MM.1S (cell line): ENCODE results near the gene DEDD2.

Source experiments
- DNase-seq: peaks from one replicate; pipeline ENCODE4 v3.0.0-alpha.2; 2015
- H2AFZ ChIP-seq: fragments of 300-600 bp; sonication (generic); 2 replicates; pipeline ENCODE4 v1.6.0; 2016; ENCODE audit warnings: antibody characterized with exemption, low read length
- H3F3A ChIP-seq: fragments of 300-600 bp; sonication (generic); 2 replicates; pipeline ENCODE4 v1.6.1; 2016; ENCODE audit warnings: mild to moderate bottlenecking, antibody characterized with exemption, low read length, moderate library complexity, mixed read lengths; ENCODE audit not compliant: insufficient read depth
- H3K27ac ChIP-seq: fragments of 300-600 bp; sonication (generic); 2 replicates; pipeline ENCODE4 v1.5.1; 2016; ENCODE audit warnings: mild to moderate bottlenecking, low read length
- H3K27me3 ChIP-seq: fragments of 300-600 bp; sonication (generic); replicated peaks from 2 replicates; pipeline ENCODE4 v1.6.0; 2016; ENCODE audit warnings: low read length; ENCODE audit not compliant: insufficient read depth
- H3K36me3 ChIP-seq: fragments of 300-600 bp; sonication (generic); replicated peaks from 2 replicates; pipeline ENCODE4 v1.6.1; 2016; ENCODE audit warnings: mild to moderate bottlenecking, low read length, mixed read lengths; ENCODE audit not compliant: insufficient read depth
- H3K4me1 ChIP-seq: fragments of 300-600 bp; sonication (generic); 2 replicates; pipeline ENCODE4 v1.6.1; 2016; ENCODE audit warnings: low read length, mixed read lengths
- H3K4me2 ChIP-seq: fragments of 300-600 bp; sonication (generic); 2 replicates; pipeline ENCODE4 v1.6.0; 2016; ENCODE audit warnings: low read depth, low read length
- H3K4me3 ChIP-seq: fragments of 300-600 bp; sonication (generic); 2 replicates; pipeline ENCODE4 v1.5.1; 2016; ENCODE audit warnings: low read length, mixed read lengths
- H3K79me2 ChIP-seq: fragments of 300-600 bp; sonication (generic); 2 replicates; pipeline ENCODE4 v1.6.1; 2016; ENCODE audit warnings: mixed run types, low read length, mixed read lengths
- H3K9ac ChIP-seq: fragments of 300-600 bp; sonication (generic); 2 replicates; pipeline ENCODE4 v1.6.1; 2016; ENCODE audit warnings: low read length, mixed read lengths
- H3K9me2 ChIP-seq: fragments of 300-600 bp; sonication (generic); replicated peaks from 2 replicates; pipeline ENCODE4 v1.6.1; 2016; ENCODE audit warnings: mild to moderate bottlenecking, low read length, mixed read lengths; ENCODE audit not compliant: insufficient read depth
- H3K9me3 ChIP-seq: fragments of 300-600 bp; sonication (generic); replicated peaks from 2 replicates; pipeline ENCODE4 v1.6.1; 2016; ENCODE audit warnings: mild to moderate bottlenecking, low read length, mixed read lengths; ENCODE audit not compliant: insufficient read depth
- H4K20me1 ChIP-seq: fragments of 300-600 bp; sonication (generic); 2 replicates; pipeline ENCODE4 v1.6.1; 2016; ENCODE audit warnings: mild to moderate bottlenecking, low read length, moderate library complexity, mixed read lengths; ENCODE audit not compliant: insufficient read depth
- EZH2 ChIP-seq: fragments of 300-600 bp; sonication (generic); optimal IDR thresholded peaks from 2 replicates; pipeline ENCODE3; 2017; ENCODE audit warnings: low read depth, mild to moderate bottlenecking, antibody characterized with exemption, low read length, mixed read lengths
- EZH2phosphoT487 ChIP-seq: fragments of 300-600 bp; sonication (generic); IDR thresholded peaks from 2 replicates; pipeline ENCODE4 v1.6.1; 2018; ENCODE audit warnings: antibody characterized with exemption, low read length
- TF ChIP-seq, protein P1 (sequence below): fragments of 300-600 bp; sonication (generic); IDR thresholded peaks from 2 replicates; pipeline ENCODE4 v1.5.1; 2016; ENCODE audit warnings: antibody characterized with exemption, low read length, mixed read lengths

The DEDD2 gene

DNA sequence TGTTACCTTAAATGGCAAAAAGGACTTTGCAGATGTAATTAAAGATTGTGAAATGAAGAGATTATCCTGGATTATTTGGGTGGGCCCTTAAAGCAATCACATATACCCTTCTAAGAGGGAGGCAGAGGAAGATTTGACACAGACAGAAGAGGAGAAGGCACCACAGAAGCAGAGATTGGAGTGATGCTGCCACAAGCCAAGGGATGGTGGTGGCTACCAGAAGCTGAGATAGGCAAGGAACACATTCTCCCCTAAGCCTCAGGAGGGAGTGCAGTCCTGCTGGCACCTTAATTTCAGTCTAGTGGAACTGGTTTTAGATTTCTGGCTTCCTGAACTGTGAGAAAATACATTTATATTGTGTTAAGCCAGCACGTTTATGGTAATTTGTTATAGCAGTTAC, 24.2 kb downstream of the DEDD2 start:
- Histone ChIP-seq H3F3A (no peaks in the 10 kb centered on the region), H3K9ac (no peak overlapping the region), H3K27ac (no peak overlapping the region), H3K9me2 (no peaks in the 10 kb centered on the region), H3K27me3 (no peaks in the 10 kb centered on the region), H3K4me2 (no peak overlapping the region), H2AFZ (no peak overlapping the region), H3K79me2 (no peaks in the 10 kb centered on the region), H3K36me3 (no peaks in the 10 kb centered on the region; the same call in 1 of the 2 replicates), H3K9me3 (no peaks in the 10 kb centered on the region), H3K4me1 (no peaks in the 10 kb centered on the region), H4K20me1 (no peaks in the 10 kb centered on the region), H3K4me3 (no peak overlapping the region)
- TF ChIP-seq EZH2 (no peak), EZH2phosphoT487 (no peak)
- TF ChIP-seq, protein P1, sequence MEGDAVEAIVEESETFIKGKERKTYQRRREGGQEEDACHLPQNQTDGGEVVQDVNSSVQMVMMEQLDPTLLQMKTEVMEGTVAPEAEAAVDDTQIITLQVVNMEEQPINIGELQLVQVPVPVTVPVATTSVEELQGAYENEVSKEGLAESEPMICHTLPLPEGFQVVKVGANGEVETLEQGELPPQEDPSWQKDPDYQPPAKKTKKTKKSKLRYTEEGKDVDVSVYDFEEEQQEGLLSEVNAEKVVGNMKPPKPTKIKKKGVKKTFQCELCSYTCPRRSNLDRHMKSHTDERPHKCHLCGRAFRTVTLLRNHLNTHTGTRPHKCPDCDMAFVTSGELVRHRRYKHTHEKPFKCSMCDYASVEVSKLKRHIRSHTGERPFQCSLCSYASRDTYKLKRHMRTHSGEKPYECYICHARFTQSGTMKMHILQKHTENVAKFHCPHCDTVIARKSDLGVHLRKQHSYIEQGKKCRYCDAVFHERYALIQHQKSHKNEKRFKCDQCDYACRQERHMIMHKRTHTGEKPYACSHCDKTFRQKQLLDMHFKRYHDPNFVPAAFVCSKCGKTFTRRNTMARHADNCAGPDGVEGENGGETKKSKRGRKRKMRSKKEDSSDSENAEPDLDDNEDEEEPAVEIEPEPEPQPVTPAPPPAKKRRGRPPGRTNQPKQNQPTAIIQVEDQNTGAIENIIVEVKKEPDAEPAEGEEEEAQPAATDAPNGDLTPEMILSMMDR, result no peak
- DNase-seq, result no peak

DNA sequence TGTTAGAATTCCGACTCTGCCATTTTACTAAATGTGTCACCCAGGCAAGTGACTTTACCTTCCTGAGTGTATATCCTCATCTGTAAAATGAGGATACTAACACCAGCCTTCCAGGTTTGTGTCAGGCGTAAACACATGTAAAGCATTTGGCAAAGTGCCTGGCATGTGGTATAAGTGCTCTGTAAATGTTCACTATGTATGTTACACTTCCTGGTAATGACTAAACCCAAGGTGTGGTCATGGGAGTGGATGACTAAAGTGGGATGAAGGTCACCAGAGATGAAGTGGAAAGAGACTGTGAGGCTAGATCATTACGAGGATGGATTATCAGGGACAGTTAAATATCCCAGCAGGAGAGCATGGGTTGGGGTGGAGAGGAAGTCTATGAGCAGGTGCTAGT, 25.6 kb downstream of the DEDD2 start:
- H3K4me2 ChIP-seq, result no peak overlapping the region
- DNase-seq, result no peak

DNA sequence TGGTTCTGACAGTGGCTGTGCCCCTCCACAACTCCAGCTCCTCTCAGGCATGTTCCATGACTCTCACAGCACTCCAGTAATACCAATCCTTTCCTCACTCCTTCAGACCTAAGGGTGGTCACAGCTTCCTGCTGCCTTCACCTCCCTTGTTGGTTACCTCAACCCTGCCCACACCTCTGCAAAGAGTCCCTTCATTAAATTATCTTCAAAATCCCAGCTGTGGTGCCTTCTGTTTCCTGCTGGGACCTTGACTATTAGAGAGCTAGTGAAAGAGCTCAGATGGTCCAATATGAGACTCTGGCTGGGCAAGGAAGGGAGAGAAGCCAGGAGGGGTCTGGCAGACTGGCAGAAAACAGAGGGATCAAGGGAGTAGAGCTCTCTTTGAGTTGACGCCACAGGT, 26.1 kb downstream of the DEDD2 start:
- H3K36me3 ChIP-seq, result no peaks in the 10 kb centered on the region
- no peaks in the 10 kb centered on the region for H4K20me1 ChIP-seq
- no peak for DNase-seq
- no peak overlapping the region for H3K27ac ChIP-seq
- H3K79me2 ChIP-seq, result no peaks in the 10 kb centered on the region
- H3K27me3 ChIP-seq, result no peaks in the 10 kb centered on the region
- no peak overlapping the region for H3K9ac ChIP-seq
- no peaks in the 10 kb centered on the region for H3K9me2 ChIP-seq
- H2AFZ ChIP-seq, result no peak overlapping the region
- TF ChIP-seq, protein P1, result no peak
- no peak for TF ChIP-seq EZH2phosphoT487
- TF ChIP-seq EZH2, result no peak
- H3K4me1 ChIP-seq, result no peaks in the 10 kb centered on the region
- no peaks in the 10 kb centered on the region for H3K9me3 ChIP-seq
- H3K4me2 ChIP-seq, result no peak overlapping the region
- H3K4me3 ChIP-seq, result no peak overlapping the region
- no peaks in the 10 kb centered on the region for H3F3A ChIP-seq

More for the DNA sequence above, 25.6 kb downstream of the DEDD2 start:
- Histone ChIP-seq H3K9me3 (no peaks in the 10 kb centered on the region), H3K4me3 (no peak overlapping the region), H3K9me2 (no peaks in the 10 kb centered on the region), H4K20me1 (no peaks in the 10 kb centered on the region), H3K36me3 (no peaks in the 10 kb centered on the region), H3K4me1 (no peaks in the 10 kb centered on the region), H3K27me3 (no peaks in the 10 kb centered on the region), H3F3A (no peaks in the 10 kb centered on the region), H3K9ac (no peak overlapping the region), H2AFZ (no peak overlapping the region), H3K27ac (no peak overlapping the region), H3K79me2 (no peaks in the 10 kb centered on the region)
- TF ChIP-seq EZH2 (no peak), EZH2phosphoT487 (no peak)

DNA sequence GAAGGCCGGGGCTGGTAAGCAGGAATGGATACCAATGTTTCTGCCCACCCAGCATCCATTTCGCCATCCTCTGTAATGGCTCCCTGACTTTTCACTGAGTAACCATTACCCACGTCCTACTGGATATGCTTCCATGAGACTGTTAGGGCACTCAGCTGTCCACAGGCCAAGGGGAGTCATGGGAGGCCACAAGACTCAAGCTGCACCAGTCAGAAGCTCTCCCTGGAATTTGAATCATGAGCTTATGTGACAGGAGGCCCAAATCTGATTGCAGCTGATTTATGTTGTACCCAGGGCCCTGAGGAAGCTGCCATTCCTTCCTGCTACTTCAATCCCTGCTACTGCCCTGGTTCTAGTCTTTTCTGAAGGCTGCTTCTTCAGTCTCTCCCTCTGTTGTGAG, 28.3 kb downstream of the DEDD2 start:
- Histone ChIP-seq H3K27me3 (no peaks in the 10 kb centered on the region), H3K27ac (no peak overlapping the region), H3K36me3 (no peaks in the 10 kb centered on the region), H3F3A (peaks cover 5% of the 10 kb centered on the region; the same call in 1 of the 2 replicates), H4K20me1 (no peaks in the 10 kb centered on the region), H3K9me2 (no peaks in the 10 kb centered on the region), H3K4me1 (peaks cover 16% of the 10 kb centered on the region), H2AFZ (no peak overlapping the region), H3K4me2 (no peak overlapping the region), H3K9me3 (no peaks in the 10 kb centered on the region), H3K79me2 (no peaks in the 10 kb centered on the region), H3K9ac (no peak overlapping the region), H3K4me3 (no peak overlapping the region)
- TF ChIP-seq EZH2 (no peak), EZH2phosphoT487 (no peak)
- TF ChIP-seq, protein P1, result no peak
- no peak for DNase-seq
